Measurements from ENCODE around the gene CLIC1. TPM values are rescaled to one million over a fixed set of nuclear protein-coding genes. Genes with fewer than 3 reads are reported as not detected.

The CLIC1 gene
- total and polyA plus RNA-seq, 2 experiments from 2014 or later, result 463 to 599 TPM

- H3K4me3 ChIP-seq, result no peak overlapping the region
- no peaks in the 10 kb centered on the region for H4K20me1 ChIP-seq (ENCODE audit: insufficient read depth, poor library complexity, severe bottlenecking)
- WGBS (ENCODE audit: low lambda C conversion rate, missing lambda C conversion rate), result 96% methylated on average over 10 of the region's 10 CpGs
- peaks cover 27% of the 10 kb centered on the region for H3K4me1 ChIP-seq (ENCODE audit: insufficient read depth)
- H3K4me2 ChIP-seq, result no peak overlapping the region
- DNase-seq (ENCODE audit: low spot score), result no peak
- no peaks in the 10 kb centered on the region for H3K36me3 ChIP-seq (replicated peaks; ENCODE audit: insufficient read depth, low read depth)
- no peaks in the 10 kb centered on the region for H3K9me3 ChIP-seq (ENCODE audit: low read depth)
- H3K9me2 ChIP-seq (replicated peaks; ENCODE audit: insufficient read depth), result no peaks in the 10 kb centered on the region
- no peak overlapping the region for H2AFZ ChIP-seq
- H3K79me2 ChIP-seq, result no peaks in the 10 kb centered on the region
- H3K27ac ChIP-seq, result no peak overlapping the region
- no peak for TF ChIP-seq EZH2phosphoT487 (IDR thresholded peaks at IDR 0.05; ENCODE audit: low read depth, severe bottlenecking, unreplicated experiment)
- no peak for TF ChIP-seq EZH2 (IDR thresholded peaks at IDR 0.05; ENCODE audit: borderline replicate concordance)
- TF ChIP-seq CTCF (IDR thresholded peaks at IDR 0.05; ENCODE audit: poor library complexity), result no peak
- H3K27me3 ChIP-seq, result no peaks in the 10 kb centered on the region
Measured at GRCh38 chr6:31779908-31780307, 43.6 kb upstream of the CLIC1 start.

DNA sequence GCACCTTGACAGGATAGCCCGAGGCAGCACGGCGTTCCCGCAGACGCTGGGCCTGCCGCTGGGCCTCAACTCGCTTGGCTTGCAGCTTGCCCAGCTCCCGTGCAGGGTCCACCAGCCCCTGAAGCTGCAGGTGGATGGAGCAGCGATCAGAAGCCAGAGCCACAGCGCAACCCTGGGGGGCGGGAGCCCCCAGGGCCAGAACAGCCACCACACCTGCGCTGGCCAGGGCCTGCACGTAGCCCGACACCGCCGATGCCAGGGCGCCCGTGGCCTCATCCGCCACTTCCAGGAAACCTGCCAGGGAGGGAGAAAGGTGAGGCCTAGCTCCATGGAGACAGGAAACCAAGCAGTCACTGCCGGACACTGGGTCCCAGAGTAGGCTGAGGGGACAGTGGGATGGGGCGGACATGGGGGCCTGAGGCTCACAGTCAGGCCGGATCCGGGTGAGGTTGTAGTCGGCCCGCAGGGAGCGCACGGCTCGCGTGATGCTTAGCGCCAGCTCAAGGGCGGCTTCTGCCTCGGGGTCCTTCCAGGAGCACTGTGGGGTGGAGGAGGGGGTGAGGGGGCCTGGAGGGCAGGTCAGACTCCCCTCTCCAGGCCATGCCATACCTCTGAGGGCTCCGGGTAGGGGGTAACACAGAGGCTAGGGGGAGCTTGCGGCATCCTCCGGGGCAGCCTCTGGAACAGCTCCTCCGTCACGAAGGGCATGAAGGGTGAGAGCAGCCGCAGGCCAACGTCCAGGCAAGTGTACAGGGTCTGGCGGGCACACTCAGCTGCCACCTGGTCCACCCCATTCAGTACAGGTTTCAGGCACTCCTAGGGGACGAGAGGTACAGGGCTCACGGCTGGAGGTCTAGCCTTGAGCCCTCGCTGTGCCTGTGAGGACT, 42.9 kb upstream of the CLIC1 start:
- H3K27me3 ChIP-seq, result no peaks in the 10 kb centered on the region
- peaks cover 27% of the 10 kb centered on the region for H3K4me1 ChIP-seq (ENCODE audit: insufficient read depth)
- no peak overlapping the region for H3K4me2 ChIP-seq
- WGBS (ENCODE audit: low lambda C conversion rate, missing lambda C conversion rate), result 97% methylated on average over 30 of the region's 43 CpGs
- H3K79me2 ChIP-seq, result no peaks in the 10 kb centered on the region
- H3K9me2 ChIP-seq (replicated peaks; ENCODE audit: insufficient read depth), result no peaks in the 10 kb centered on the region
- no peak overlapping the region for H3K27ac ChIP-seq
- H3K9me3 ChIP-seq (ENCODE audit: low read depth), result no peaks in the 10 kb centered on the region
- DNase-seq (ENCODE audit: low spot score), result no peak
- no peak overlapping the region for H3K4me3 ChIP-seq
- TF ChIP-seq EZH2phosphoT487 (IDR thresholded peaks at IDR 0.05; ENCODE audit: low read depth, severe bottlenecking, unreplicated experiment) (no peak), CTCF (IDR thresholded peaks at IDR 0.05; ENCODE audit: poor library complexity) (no peak), EZH2 (IDR thresholded peaks at IDR 0.05; ENCODE audit: borderline replicate concordance) (no peak)
- H3K36me3 ChIP-seq (replicated peaks; ENCODE audit: insufficient read depth, low read depth), result no peaks in the 10 kb centered on the region
- H4K20me1 ChIP-seq (ENCODE audit: insufficient read depth, poor library complexity, severe bottlenecking), result no peaks in the 10 kb centered on the region
- no peak overlapping the region for H2AFZ ChIP-seq

DNA sequence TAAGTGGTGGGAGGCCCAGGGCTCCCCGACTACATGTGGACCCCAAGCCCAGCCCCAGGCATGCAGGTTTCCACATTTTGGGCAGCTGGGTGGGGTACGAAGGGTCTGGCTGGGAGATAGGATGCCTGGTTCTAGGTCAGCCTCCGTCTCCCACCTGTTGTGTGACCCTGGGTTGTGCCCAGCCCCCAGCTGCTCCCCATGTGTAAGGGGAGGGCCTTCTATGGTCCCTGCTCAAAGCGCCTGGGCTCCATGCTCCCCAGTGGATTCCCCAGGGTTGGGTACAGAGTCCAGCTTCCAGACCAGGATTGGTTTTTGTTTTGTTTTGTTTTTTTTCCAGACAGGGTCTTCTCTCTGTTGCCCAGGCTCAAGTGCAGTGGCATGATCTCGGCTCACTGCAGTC, 41.9 kb upstream of the CLIC1 start:
- 96% methylated on average over 5 of the region's 5 CpGs for WGBS (ENCODE audit: low lambda C conversion rate, missing lambda C conversion rate)
- H3K27ac ChIP-seq, result peak overlapping the region; percentile 93

More for the DNA sequence above, 41.9 kb upstream of the CLIC1 start:
- peaks cover 27% of the 10 kb centered on the region for H3K4me1 ChIP-seq (ENCODE audit: insufficient read depth)
- no peaks in the 10 kb centered on the region for H3K79me2 ChIP-seq
- H3K4me3 ChIP-seq, result no peak overlapping the region
- no peaks in the 10 kb centered on the region for H3K36me3 ChIP-seq (replicated peaks; ENCODE audit: insufficient read depth, low read depth)
- no peak overlapping the region for H3K4me2 ChIP-seq
- no peak for TF ChIP-seq CTCF (IDR thresholded peaks at IDR 0.05; ENCODE audit: poor library complexity)
- TF ChIP-seq EZH2phosphoT487 (IDR thresholded peaks at IDR 0.05; ENCODE audit: low read depth, severe bottlenecking, unreplicated experiment), result no peak
- no peak for TF ChIP-seq EZH2 (IDR thresholded peaks at IDR 0.05; ENCODE audit: borderline replicate concordance)
- no peak for DNase-seq (ENCODE audit: low spot score)
- no peaks in the 10 kb centered on the region for H3K27me3 ChIP-seq
- H4K20me1 ChIP-seq (ENCODE audit: insufficient read depth, poor library complexity, severe bottlenecking), result no peaks in the 10 kb centered on the region
- H2AFZ ChIP-seq, result no peak overlapping the region
- H3K9me3 ChIP-seq (ENCODE audit: low read depth), result no peaks in the 10 kb centered on the region
- H3K9me2 ChIP-seq (replicated peaks; ENCODE audit: insufficient read depth), result no peaks in the 10 kb centered on the region
